ENCODE measurements around the gene SH3TC2. TPM values are rescaled to one million over a fixed set of nuclear protein-coding genes. Genes with fewer than 3 reads are reported as not detected.
"Not testable (repeated sequence)": the region's sequence is repeated elsewhere in the genome, so short reads cannot be mapped to it uniquely, and the experiment has no call there.

The SH3TC2 gene
- total and polyA plus RNA-seq, 2 experiments from 2014 or later = 0.78 to 1.3 TPM

DNA sequence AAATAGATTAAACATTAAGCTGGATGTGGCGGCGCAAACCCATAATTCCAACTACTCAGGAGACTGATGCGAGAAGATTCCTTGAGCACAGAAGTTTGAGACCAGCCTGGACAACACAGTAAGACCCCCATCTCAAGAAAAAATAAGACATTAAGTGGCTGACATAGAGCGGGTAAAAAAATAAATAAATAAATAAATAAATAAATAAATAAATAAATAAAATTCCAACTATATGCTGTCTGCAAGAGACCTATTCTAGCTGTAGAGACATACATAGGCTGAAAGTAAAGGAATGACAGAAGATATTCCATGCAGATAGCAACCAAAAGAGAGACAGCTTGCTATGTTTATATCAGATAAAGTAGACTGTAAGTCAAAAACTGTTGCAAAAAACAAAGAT is 17.4 kb upstream of the SH3TC2 start:
- TF ChIP-seq, protein P1, sequence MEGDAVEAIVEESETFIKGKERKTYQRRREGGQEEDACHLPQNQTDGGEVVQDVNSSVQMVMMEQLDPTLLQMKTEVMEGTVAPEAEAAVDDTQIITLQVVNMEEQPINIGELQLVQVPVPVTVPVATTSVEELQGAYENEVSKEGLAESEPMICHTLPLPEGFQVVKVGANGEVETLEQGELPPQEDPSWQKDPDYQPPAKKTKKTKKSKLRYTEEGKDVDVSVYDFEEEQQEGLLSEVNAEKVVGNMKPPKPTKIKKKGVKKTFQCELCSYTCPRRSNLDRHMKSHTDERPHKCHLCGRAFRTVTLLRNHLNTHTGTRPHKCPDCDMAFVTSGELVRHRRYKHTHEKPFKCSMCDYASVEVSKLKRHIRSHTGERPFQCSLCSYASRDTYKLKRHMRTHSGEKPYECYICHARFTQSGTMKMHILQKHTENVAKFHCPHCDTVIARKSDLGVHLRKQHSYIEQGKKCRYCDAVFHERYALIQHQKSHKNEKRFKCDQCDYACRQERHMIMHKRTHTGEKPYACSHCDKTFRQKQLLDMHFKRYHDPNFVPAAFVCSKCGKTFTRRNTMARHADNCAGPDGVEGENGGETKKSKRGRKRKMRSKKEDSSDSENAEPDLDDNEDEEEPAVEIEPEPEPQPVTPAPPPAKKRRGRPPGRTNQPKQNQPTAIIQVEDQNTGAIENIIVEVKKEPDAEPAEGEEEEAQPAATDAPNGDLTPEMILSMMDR (IDR thresholded peaks at IDR 0.05; ENCODE audit: low read depth, low read length) = no peak
- no peak for DNase-seq (ENCODE audit: low read depth in 1 of 2, low spot score in 1 of 2)
- Histone ChIP-seq H3K27ac (no peak overlapping the region), H3K27me3 (no peaks in the 10 kb centered on the region), H3K9me3 (ENCODE audit: low read depth) (no peaks in the 10 kb centered on the region), H3K4me1 (ENCODE audit: low read depth) (no peaks in the 10 kb centered on the region), H3K4me3 (no peak overlapping the region), H3K36me3 (no peaks in the 10 kb centered on the region)

DNA sequence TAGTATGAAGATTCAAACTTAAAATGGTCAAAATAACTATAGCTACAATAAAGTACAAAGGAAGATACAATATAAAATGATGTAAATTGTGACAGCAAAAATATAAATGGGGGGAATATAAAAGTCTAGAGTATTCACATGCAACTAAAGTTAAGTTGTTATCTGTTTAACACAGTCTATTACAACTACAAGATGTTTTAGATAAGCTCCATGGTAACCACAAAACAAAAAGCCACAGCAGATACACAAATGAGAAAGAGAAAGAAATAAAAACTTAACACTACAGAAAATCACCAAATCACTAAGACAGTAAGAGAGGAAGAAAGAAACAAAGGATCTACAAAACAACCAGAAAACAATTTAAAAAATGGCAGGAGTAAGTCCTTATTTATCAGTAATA is 17.0 kb upstream of the SH3TC2 start:
- Histone ChIP-seq H3K4me1 (ENCODE audit: low read depth) (no peaks in the 10 kb centered on the region), H3K27me3 (no peaks in the 10 kb centered on the region), H3K4me3 (no peak overlapping the region), H3K27ac (no peak overlapping the region), H3K9me3 (ENCODE audit: low read depth) (no peaks in the 10 kb centered on the region), H3K36me3 (no peaks in the 10 kb centered on the region)
- TF ChIP-seq, protein P1 (IDR thresholded peaks at IDR 0.05; ENCODE audit: low read depth, low read length) = no peak
- DNase-seq (ENCODE audit: low read depth in 1 of 2, low spot score in 1 of 2) = no peak

DNA sequence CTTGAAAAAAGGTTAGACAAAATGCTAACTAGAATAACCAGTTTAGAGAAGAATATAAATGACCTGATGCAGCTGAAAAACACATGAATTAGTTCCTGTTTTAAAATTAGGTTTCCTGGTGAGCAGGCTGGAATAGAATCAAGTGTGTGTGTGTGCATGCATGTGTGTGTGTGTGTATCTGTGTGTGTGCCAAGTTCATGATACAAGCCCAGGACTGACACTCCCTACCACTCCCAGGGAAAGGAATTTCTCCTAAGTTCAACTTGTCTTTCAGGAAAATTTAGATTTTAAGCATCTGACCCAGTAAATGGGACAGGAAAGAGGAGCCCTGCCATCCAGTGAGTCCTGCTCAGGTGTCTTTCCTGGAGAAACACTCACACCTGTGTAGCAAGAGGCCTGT is 11.2 kb upstream of the SH3TC2 start:
- not testable (repeated sequence) for H3K4me3 ChIP-seq; H3K36me3 ChIP-seq; H3K9me3 ChIP-seq (ENCODE audit: low read depth); H3K27me3 ChIP-seq; DNase-seq (ENCODE audit: low read depth in 1 of 2, low spot score in 1 of 2); H3K27ac ChIP-seq; H3K4me1 ChIP-seq (ENCODE audit: low read depth)

DNA sequence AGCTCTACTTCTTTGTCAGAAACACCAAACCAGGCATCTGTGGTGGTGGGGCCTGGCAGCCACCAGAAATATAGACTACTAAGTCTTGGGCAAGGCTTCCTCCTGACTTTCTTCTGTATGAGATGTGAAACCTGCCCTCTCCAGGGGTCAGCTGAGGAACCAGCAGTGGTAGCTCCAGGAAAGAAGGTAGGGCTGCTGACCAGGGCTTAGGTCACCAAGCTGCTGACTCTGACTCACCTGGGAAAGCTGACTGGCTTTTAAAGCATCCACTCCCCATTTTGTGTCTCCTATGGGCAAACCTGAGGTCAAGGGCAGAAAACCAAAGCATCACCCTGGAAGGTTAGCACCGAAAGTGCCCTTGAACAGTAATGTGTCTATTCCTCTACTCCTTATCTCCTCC is 10.4 kb upstream of the SH3TC2 start:
- Histone ChIP-seq H3K36me3 (no peaks in the 10 kb centered on the region), H3K4me3 (no peak overlapping the region), H3K27me3 (no peaks in the 10 kb centered on the region), H3K27ac (no peak overlapping the region), H3K4me1 (ENCODE audit: low read depth) (no peaks in the 10 kb centered on the region), H3K9me3 (ENCODE audit: low read depth) (no peaks in the 10 kb centered on the region)
- DNase-seq (ENCODE audit: low read depth in 1 of 2, low spot score in 1 of 2) = no peak
- TF ChIP-seq, protein P1 (IDR thresholded peaks at IDR 0.05; ENCODE audit: low read depth, low read length) = no peak

DNA sequence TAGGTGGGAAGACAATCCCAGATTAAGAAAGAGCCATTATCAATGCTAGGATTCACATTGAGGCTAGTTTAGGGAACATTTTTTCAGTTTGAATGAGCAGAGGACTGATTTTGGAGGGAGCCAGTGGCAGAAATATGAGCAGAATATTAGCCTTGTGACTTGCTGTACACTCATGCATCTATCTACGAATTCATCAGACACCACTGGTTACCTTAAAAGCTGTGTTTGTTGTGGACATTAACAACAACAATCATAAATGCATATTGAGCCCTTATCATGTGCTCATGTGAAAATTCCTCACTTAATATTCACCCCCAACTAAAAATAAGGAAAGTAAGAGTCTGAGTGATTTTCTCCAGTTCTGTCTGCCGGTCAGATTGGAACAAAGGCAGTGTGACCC is 9.9 kb upstream of the SH3TC2 start:
- no peak overlapping the region for H3K27ac ChIP-seq
- H3K4me3 ChIP-seq = no peak overlapping the region
- no peaks in the 10 kb centered on the region for H3K36me3 ChIP-seq
- H3K27me3 ChIP-seq = no peaks in the 10 kb centered on the region
- no peaks in the 10 kb centered on the region for H3K9me3 ChIP-seq (ENCODE audit: low read depth)
- TF ChIP-seq, protein P1 (IDR thresholded peaks at IDR 0.05; ENCODE audit: low read depth, low read length) = no peak
- H3K4me1 ChIP-seq (ENCODE audit: low read depth) = no peaks in the 10 kb centered on the region
- DNase-seq (ENCODE audit: low read depth in 1 of 2, low spot score in 1 of 2) = no peak

DNA sequence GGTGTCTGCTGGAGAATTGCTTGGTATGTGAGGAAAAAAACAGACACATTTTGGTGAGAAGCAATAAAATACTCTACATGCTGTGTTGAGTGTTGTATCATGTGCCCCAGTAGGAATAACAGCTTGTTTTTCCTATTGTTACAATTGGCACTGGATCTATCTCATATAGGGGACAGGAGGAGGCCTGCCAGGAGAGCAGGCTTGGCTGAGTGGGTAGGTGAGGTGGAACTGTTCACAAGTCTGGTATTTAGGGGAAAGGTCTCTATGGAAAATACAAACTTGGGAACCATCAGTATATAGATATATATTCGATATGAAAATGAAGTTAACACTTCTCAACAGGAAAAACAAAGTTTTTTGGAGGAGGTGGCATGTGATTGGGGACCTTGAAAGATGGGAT is 9.5 kb upstream of the SH3TC2 start:
- Histone ChIP-seq H3K27ac (no peak overlapping the region), H3K4me1 (ENCODE audit: low read depth) (no peaks in the 10 kb centered on the region), H3K27me3 (no peaks in the 10 kb centered on the region), H3K36me3 (no peaks in the 10 kb centered on the region), H3K9me3 (ENCODE audit: low read depth) (no peaks in the 10 kb centered on the region), H3K4me3 (no peak overlapping the region)
- TF ChIP-seq, protein P1 (IDR thresholded peaks at IDR 0.05; ENCODE audit: low read depth, low read length) = no peak
- no peak for DNase-seq (ENCODE audit: low read depth in 1 of 2, low spot score in 1 of 2)

Measured in cardiac muscle cell (in vitro differentiated cells and primary cell).